Urothelium cell line (cell line): Measurements from ENCODE around the gene ZC3H12A.
A peak's percentile ranks its signal among the peaks of the same experiment; 100 is the strongest.

ENCODE experiments used
- DNase-seq: peaks from one replicate; pipeline ENCODE4 v3.0.0; 2011; ENCODE audit warnings: low spot score, mixed read lengths
- FAIRE-seq: peaks from 2 replicates; lab custom pipeline; 2011; peaks lifted over from hg19 to GRCh38; lab: Jason Lieb, UNC

The ZC3H12A gene

DNA sequence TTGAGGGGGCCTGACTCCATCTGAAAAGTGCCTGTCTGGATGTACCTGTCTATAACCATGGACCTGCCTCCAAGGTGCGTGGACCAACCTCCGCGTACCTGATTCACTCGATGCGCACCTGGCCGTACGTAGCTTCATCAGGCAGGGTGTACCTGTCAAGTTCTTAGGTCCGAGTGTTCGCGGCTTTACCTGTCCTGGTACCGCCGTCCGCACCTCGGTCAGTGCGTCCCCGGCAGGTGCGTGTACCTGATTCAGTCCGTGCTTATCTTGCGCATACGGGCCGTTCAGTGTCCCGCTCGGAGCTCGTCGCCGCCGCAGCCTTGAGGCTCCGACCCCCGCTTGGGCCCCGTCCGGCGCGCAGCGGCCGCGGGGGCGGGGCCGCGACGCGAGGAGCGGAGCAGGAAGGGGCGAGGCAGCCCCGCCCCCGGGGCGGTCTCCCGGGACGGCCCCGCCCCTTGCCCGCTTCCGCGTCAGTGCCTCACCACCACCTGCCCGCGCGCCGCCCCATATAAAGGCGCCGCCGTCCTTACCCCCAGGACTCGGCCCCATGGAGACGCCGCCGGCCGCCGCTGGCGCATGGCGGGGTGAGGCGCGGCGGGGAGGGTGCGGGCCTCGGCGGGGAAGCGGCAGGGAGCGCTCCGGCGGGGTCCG is at the start of gene ZC3H12A:
ZC3H12A (plus strand) TSS at position 535 of the 651 bp plus-strand sequence. CDS start 917 bp downstream, outside the sequence.
- DNase-seq (peak; percentile 98), FAIRE-seq (no peak)

- FAIRE-seq (no peak), DNase-seq (no peak)
These were observed 49.2 kb upstream of the ZC3H12A start for GRCh38 chr1:37425221-37425620.

GRCh38 chr1:37429029-37429428 is 45.4 kb upstream of the ZC3H12A start:
- FAIRE-seq = no peak
- no peak for DNase-seq

DNA sequence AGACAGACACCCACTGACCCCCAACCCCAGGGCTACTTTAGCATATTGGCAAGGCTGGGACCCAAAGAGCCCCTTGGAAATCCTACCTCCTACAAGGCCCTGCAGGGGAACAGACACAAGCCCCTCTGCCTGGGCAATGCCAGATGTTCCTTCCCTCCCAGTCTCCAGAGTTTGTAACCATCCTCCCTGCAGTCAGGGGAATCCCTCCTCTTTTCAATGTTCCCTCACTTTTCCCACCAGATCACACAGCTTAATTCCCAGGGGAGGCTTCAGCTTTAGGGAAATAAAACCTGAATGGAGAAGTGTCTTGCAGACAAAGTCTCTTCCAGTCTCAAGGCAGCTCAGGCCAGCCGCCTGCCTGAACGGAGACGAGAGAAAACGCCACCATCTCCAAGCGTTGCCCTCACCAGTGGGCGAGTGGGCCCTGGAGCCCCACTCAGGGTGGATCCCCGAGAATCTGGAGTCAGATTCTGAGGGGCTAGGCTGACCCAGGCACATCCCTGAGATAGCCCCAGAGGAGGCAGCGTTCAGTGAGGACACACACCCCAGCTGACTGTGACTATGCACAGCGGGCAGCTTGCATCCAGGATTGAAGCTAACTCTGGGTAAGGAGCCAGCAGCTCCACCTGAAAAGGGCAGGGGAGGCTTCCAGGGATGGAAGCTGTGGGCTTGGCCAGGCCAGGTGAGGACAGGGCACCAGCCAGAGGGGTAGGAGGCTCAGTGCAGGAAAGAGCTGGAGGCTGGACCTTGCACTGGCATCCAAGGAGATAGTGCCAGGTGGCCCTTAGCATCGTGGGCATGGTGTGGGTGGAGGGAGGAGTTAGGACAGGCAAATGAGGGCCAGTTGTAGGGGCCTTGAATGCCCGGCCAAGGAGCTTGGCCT is 44.0 kb upstream of the ZC3H12A start:
- FAIRE-seq = no peak
- DNase-seq = no peak

DNA sequence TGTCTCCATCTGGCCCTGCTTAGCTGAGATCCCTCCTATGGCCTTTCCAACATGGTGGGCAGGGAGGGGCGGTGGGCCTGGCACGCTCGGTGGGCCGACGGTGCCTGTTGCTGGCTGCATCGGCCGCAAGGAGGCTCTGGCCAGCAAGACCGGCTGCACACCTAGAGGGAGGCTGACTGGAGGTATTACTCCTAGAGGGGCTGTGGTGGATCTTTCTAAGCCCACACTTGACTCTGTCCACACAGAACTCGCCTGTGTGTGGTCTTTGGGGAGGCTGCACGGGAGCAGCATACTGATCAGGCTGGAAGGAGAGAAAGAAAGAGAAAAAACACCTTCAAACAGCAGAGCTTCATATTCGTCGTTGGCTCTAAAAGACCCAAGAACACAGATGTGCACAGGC is 41.7 kb upstream of the ZC3H12A start:
- FAIRE-seq (no peak), DNase-seq (no peak)

DNA sequence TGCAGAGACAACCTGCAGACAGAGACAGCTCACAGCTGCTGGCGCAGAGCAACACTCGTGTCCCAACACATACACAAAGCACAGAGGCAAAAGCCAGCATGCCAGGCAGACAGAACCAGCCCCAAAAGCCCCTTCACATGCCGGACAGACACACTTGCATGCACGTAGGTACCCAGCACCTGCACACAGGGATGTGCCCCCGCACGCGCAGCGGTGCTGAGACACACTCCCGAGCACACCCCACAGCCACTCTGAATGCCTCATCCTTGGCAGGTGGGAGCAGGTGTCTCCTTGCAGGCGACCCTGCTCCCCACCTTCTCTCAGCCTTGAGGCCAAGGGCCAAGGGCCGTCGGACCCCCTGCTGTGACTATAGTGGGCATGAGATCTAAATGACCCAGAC is 41.2 kb upstream of the ZC3H12A start:
- no peak for DNase-seq
- no peak for FAIRE-seq

GRCh38 chr1:37434292-37435225 is 39.8 kb upstream of the ZC3H12A start:
- FAIRE-seq = peak; percentile 95

DNA sequence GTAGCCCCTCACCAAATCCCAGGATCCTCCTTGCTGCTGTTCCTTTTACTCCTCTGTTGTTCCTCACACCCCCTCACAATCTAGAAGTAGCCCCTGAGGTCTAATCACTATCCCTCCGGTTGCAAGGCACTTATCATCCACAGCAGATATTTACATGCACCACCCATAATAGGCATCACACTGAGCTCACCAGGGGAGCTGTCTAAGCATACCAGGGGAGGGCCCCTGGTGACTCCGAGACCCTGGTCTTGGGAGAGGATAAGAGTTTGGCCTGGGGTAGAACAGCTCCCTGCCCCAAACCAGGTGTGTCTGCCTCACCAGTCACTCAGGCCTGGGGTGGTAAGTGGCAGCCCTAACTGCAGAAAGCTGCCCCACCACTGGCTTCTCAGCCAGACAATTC is 37.3 kb upstream of the ZC3H12A start:
- DNase-seq (no peak), FAIRE-seq (no peak)

More at GRCh38 chr1:37434292-37435225, 39.8 kb upstream of the ZC3H12A start:
- DNase-seq = peak; percentile 84

DNA sequence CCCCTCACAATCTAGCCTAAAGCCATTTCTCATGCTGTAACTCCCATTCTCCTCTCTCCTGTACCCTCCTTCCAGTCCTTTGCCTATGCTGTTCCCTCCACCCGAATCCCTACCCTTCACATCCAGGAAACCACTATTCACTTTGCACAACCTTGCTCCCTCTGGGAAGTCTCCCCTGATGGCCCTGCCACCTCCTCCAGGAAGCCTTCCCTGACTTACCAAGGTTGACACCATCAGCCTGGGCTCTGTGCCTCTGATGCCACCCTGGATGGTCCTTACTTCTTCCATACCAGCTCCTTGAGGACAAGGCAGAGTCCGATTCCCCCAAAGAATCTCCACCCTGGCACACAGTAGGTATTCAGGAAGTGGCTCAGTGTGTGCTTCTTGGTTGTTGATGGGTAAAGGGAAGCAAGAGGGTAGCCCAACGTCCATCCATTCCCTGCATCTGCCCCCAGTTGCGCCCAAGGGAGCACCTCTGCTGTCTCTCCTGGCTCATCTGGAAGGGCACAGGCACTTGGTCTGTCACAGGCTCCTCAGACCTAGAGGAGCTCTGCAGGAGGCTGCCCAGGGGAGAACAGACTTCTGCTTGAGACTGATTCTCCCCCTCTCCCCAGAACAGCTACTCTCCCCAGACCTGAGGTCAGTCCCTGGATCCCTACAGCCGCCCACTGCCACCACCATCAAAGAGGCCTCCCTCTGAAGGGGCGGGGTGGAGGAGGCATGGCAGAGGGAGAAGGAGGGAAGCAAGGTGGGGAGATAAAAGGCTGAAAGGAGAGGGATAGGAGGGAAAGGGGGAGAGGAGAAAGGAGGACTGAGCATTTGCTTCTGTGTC is 36.1 kb upstream of the ZC3H12A start:
- FAIRE-seq = no peak
- DNase-seq = no peak

GRCh38 chr1:37438869-37439343 is 35.5 kb upstream of the ZC3H12A start:
- FAIRE-seq (no peak), DNase-seq (no peak)

DNA sequence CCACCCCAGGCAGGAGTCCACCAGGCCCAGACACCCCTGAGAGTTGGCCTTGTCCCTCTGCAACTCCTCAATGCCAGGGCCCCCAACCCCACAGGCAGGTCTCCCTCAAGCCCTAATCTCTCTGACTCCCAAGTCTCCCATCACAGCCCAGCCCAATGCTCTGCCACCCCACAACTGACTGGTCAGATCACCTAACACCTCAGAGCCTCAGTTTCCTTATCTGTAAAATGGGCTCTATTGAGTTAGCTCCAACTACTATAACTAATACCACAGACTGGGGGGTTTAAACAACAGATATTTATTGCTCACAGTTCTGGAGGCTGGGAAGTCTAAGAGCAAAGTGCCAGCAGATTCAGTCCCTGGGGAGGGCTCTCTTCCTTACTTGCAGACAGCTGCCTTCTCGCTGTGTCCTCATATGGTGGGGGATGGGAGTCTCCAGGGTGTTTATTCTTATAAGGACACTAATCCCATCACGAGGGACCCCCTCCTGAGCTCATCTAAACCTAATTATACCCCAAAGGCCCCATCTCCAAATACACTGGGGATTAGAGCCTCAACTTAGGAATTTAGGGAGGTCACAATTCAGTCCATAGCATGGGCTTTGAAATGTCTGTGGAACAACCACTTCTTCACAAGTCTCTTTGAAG is 34.9 kb upstream of the ZC3H12A start:
- no peak for FAIRE-seq
- DNase-seq = no peak

GRCh38 chr1:37441490-37441889 is 32.9 kb upstream of the ZC3H12A start:
- FAIRE-seq (no peak), DNase-seq (no peak)

- no peak for FAIRE-seq
- no peak for DNase-seq
These were observed 32.2 kb upstream of the ZC3H12A start for GRCh38 chr1:37442139-37442538.

GRCh38 chr1:37442644-37443043 is 31.7 kb upstream of the ZC3H12A start:
- DNase-seq (no peak), FAIRE-seq (no peak)

DNA sequence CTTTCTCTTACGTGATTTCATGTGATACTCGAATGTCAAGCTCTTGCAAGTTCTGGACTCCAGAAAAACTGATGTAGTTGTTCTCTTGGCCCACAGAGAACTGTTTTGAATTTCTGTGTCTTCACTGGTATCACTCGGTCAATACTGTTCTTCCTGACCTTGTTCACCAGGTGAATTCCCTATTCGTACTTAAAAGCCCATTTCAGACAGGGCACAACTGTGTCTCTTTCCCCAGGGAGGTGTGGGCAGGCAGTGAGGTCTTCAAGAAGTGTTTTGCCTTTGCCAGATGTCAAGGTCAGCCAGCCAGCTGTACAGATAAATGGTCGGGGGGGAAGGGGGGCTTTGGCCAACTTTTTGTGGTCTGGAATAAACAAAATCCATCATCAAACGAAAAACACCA is 27.5 kb upstream of the ZC3H12A start:
- no peak for FAIRE-seq
- DNase-seq = no peak

- no peak for DNase-seq
- no peak for FAIRE-seq
These were observed 26.2 kb upstream of the ZC3H12A start for GRCh38 chr1:37448185-37448584.

- FAIRE-seq = no peak
- no peak for DNase-seq
These were observed 25.5 kb upstream of the ZC3H12A start for GRCh38 chr1:37448691-37449417.

- DNase-seq (no peak), FAIRE-seq (no peak)
These were observed 24.4 kb upstream of the ZC3H12A start for GRCh38 chr1:37449936-37450335.

- FAIRE-seq (no peak), DNase-seq (no peak)
These were observed 22.0 kb upstream of the ZC3H12A start for GRCh38 chr1:37452416-37452815.
